Coronary artery (tissue), 2 donors: Measurements from ENCODE around the gene PPP2R5B.

Source experiments
- DNase-seq: peaks from one replicate; pipeline ENCODE4 v3.0.0-alpha.2; 2017; ENCODE audit warnings: low spot score
- H3K27ac ChIP-seq, 2 donors: fragments of 200-600 bp; sonication (generic); one replicate each; pipeline ENCODE4 v1.5.1; 2016 to 2019
- H3K4me3 ChIP-seq: fragments of 200-600 bp; sonication (generic); 2 replicates; pipeline ENCODE4 v1.5.1; 2016; ENCODE audit warnings: mild to moderate bottlenecking, moderate library complexity
- CTCF ChIP-seq: fragments of 200-600 bp; sonication (generic); IDR thresholded peaks from one replicate; pipeline ENCODE4 v1.5.1; 2019; ENCODE audit warnings: antibody characterized with exemption

Gene PPP2R5B

DNA sequence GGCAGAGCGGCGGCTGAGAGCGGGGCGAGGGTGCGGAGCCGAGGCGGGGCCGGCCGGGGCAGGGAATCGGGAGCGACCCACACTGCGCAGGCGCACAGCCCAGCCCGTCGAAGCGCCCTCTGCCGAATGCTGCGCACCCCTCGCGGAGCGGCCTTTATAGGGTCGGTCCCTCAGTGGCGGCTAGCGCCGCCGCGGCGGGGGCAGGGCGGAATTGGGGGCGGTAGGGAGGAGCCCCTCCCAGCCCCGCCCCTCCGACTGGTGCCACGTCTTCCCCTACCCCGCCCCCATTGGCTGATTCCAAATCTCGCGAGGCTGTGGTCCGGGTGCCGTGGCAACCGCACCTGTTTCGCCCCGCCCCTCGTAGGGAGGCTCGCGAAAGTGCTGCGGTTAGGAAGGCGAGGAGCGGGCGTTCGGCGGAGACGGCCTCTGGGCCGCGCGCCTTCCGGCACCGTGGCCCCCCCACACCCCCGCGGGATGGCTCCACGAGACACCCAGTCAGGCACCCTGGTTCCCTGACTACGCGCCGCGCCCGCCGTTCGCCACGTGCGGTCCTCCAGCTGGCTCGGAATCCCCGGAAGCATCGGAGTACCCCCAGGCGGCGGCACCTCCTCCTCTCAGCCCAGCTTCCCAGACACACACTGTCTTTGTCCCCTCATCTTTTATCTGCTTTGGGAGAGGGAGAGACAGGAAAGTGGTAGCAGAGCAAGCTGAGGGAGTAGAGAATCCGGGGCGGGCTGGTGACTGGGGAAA is 45.8 kb upstream of the PPP2R5B start, which contains the start of gene EHD1:
Gene EHD1, minus strand, starts transcription at position 128 of the 750 bp plus-strand sequence. CDS start 157 bp downstream, outside the sequence.
- H3K27ac ChIP-seq = peak within 1 kb of the TSS; percentile 94 to 98
- peak; percentile 99 for DNase-seq
- TF ChIP-seq CTCF = peak; percentile 21
- H3K4me3 ChIP-seq = peak within 1 kb of the TSS; percentile 95

DNA sequence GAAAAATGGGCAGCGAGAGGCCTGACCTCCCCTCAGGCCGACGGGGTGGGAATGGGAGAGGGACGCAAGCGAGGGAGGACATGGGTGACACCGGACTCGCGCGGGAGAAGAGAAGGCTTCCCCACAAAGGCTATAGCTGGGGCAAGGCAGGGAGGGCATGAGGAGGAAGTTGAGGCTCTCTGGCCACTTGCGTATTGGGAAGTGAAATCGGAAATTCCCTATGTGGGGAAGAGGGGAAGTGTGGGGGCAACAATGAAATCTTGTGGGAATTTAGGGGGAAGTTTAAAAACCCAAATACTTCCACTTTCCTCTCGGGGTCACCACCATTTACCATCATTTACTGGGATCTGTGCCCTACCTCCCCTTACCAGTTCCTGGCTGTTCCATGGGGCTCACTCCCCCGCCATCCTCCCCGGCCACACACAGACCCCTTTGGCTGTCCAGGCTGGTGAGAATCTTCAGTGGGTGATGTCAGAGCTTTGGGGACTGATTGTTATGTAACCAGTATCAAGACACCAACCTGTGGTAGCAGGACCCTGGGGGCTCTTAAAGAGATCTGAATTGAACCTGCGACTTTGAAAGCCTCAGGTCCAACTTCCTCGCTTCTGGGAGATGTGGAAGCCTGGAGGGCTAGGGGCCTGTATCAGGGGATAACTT is 45.1 kb upstream of the PPP2R5B start:
- DNase-seq = no peak
- H3K27ac ChIP-seq = peak overlapping the region; percentile 94 to 98
- TF ChIP-seq CTCF = no peak
- H3K4me3 ChIP-seq = peak overlapping the region; percentile 95

DNA sequence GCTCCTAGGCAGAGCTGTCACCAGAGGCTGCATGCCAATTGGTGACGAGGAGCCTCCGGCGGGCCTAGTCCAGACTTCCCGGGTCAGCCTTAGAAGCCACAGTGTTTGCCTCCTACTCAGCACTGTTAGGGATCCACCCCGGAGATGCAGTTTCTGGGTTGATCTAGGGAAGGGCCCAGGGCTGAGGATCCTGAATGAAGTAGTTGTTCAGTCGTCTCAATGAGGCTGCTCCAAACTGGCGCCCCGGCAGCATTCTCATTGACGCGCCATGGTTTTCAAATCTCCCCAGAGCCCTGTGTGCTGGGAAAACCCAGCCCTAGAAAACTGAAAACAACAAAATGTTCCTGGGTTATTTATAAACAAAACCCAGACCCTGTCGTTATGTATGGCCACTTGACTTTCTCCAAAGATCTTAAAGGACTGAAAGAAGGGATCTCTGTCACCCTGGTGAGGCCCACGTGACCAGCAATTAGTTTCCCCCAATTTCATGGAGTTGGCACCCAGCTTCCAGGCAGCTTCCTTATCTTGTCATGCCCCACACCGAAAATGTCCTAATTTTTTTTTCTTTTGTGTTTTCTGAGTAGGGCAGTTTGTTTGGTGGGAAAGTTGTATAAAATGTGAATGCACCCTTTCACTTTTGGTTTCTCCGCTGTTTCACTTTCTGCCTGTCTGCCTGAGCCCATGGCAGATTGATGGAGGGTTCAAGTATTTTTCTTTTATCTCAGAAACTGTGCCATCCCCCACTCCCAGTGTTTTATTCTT is 44.1 kb upstream of the PPP2R5B start:
- no peak for DNase-seq
- H3K27ac ChIP-seq = peak overlapping the region; percentile 87 to 94
- H3K4me3 ChIP-seq = no peak overlapping the region
- no peak for TF ChIP-seq CTCF

GRCh38 chr11:64881476-64881875 is 43.0 kb upstream of the PPP2R5B start:
- Histone ChIP-seq H3K27ac (peak overlapping the region; percentile 77 to 87), H3K4me3 (no peak overlapping the region)
- no peak for TF ChIP-seq CTCF
- no peak for DNase-seq

DNA sequence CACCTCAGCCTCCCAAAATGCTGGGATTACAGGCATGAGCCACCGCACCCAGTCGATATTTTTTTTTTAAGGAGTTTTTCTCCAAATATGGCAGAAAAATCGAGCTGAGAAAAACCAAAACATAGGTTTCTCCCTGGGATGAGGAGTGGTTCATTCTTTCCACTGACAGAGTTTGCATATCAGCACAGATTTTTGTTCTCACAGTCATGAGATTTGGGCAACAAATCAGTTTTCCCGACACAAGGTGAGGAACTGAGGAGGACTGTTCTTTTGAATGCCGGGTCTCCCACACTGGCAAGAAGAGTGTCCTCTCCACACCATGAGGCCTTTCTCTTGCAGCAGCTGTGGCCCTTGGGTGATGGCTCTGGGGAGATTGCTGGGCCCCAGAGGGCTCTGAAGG is 42.2 kb upstream of the PPP2R5B start:
- H3K4me3 ChIP-seq = no peak overlapping the region
- DNase-seq = no peak
- TF ChIP-seq CTCF = no peak
- H3K27ac ChIP-seq = peak overlapping the region; percentile 77 to 87

DNA sequence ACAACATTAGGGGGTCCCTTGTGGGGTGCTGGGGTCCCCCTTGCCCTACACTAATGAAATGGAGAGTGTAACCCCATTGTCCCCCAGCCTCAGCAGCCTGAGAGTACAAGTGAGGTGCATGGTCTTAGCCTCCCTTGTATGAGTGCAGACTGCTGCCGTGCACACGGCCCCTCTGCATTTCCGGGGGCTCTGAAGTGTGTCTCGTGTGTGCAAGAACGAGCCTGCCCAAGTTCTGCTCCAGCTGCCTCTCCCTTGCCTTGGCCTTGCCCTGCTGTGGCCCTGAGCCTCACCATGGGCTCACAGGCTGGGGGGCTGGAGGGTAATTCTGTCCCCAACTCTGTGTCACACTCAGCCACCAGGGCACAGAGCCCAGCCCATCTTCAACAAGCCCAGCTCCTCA is 40.9 kb upstream of the PPP2R5B start:
- no peak for DNase-seq
- Histone ChIP-seq H3K4me3 (no peak overlapping the region), H3K27ac (peak overlapping the region; percentile 7 to 87)
- no peak for TF ChIP-seq CTCF
